H9 (cell line): ENCODE results near the gene UBE2L6. TPM values are rescaled to one million over a fixed set of nuclear protein-coding genes. Genes with fewer than 3 reads are reported as not detected.

Experiments used
- DNase-seq: peaks from one replicate; pipeline ENCODE4 v3.0.0-alpha.2; 2017
- H2AFZ ChIP-seq: one replicate; pipeline ENCODE4 v1.6.1; 2013; ENCODE audit warnings: mild to moderate bottlenecking, low read length, control low read depth, moderate library complexity
- H2AK5ac ChIP-seq: 2 replicates; pipeline ENCODE4 v1.6.1; 2013; ENCODE audit warnings: low read length, control low read depth, mixed read lengths; ENCODE audit not compliant: insufficient read length
- H2BK120ac ChIP-seq: one replicate; pipeline ENCODE4 v1.6.1; 2013; ENCODE audit warnings: low read depth, mild to moderate bottlenecking, low read length, control low read depth, inconsistent platforms; ENCODE audit not compliant: poor library complexity, severe bottlenecking
- H2BK12ac ChIP-seq: 2 replicates; pipeline ENCODE4 v1.6.1; 2013; ENCODE audit warnings: low read length, control low read depth, mixed read lengths, low read depth; ENCODE audit not compliant: insufficient read length
- H2BK15ac ChIP-seq: 2 replicates; pipeline ENCODE4 v1.6.1; 2013; ENCODE audit warnings: low read depth, low read length, control low read depth
- H2BK20ac ChIP-seq: one replicate; pipeline ENCODE4 v1.6.1; 2013; ENCODE audit warnings: low read depth, mild to moderate bottlenecking, low read length, control low read depth, inconsistent platforms; ENCODE audit not compliant: poor library complexity, severe bottlenecking
- H2BK5ac ChIP-seq: 2 replicates; pipeline ENCODE4 v1.6.1; 2013; ENCODE audit warnings: low read length, control low read depth, mixed read lengths; ENCODE audit not compliant: insufficient read length
- H3K14ac ChIP-seq: 2 replicates; pipeline ENCODE4 v1.6.1; 2013; ENCODE audit warnings: low read length, control low read depth; ENCODE audit not compliant: insufficient read depth
- H3K18ac ChIP-seq: 2 replicates; pipeline ENCODE4 v1.6.1; 2013; ENCODE audit warnings: low read depth, mild to moderate bottlenecking, mixed read lengths, low read length, control low read depth; ENCODE audit not compliant: insufficient read length
- H3K23ac ChIP-seq: 2 replicates; pipeline ENCODE4 v1.6.1; 2013; ENCODE audit warnings: low read length, control low read depth, mixed read lengths, low read depth; ENCODE audit not compliant: insufficient read length
- H3K23me2 ChIP-seq: 2 replicates; pipeline ENCODE4 v1.6.1; 2013; ENCODE audit warnings: low read depth, mild to moderate bottlenecking, mixed read lengths, low read length, control low read depth; ENCODE audit not compliant: insufficient read length, poor library complexity, severe bottlenecking
- H3K27ac ChIP-seq: 2 replicates; pipeline ENCODE4 v1.5.1; 2013; ENCODE audit warnings: low read length, control low read depth, mixed read lengths, low read depth; ENCODE audit not compliant: insufficient read length
- H3K27me3 ChIP-seq: 2 replicates; pipeline ENCODE4 v1.6.1; 2013; ENCODE audit warnings: low read length, control low read depth, inconsistent platforms; ENCODE audit not compliant: insufficient read depth
- H3K4ac ChIP-seq: 2 replicates; pipeline ENCODE4 v1.6.1; 2013; ENCODE audit warnings: low read depth, mild to moderate bottlenecking, control low read depth, inconsistent platforms, low read length, moderate library complexity
- H3K4me1 ChIP-seq: 2 replicates; pipeline ENCODE4 v1.6.1; 2013; ENCODE audit warnings: low read length, control low read depth, inconsistent platforms; ENCODE audit not compliant: insufficient read depth
- H3K4me2 ChIP-seq: 2 replicates; pipeline ENCODE4 v1.6.1; 2013; ENCODE audit warnings: low read length, control low read depth, mixed read lengths; ENCODE audit not compliant: insufficient read length, insufficient read depth
- H3K56ac ChIP-seq: 2 replicates; pipeline ENCODE4 v1.6.1; 2013; ENCODE audit warnings: low read depth, mild to moderate bottlenecking, mixed read lengths, low read length, control low read depth; ENCODE audit not compliant: insufficient read length
- H3K79me1 ChIP-seq: 2 replicates; pipeline ENCODE4 v1.6.1; 2013; ENCODE audit warnings: low read depth, mild to moderate bottlenecking, moderate library complexity, low read length, control low read depth, inconsistent platforms; ENCODE audit not compliant: insufficient read depth, poor library complexity, severe bottlenecking
- H3K79me2 ChIP-seq: 2 replicates; pipeline ENCODE4 v1.6.1; 2013; ENCODE audit warnings: low read length, control low read depth, inconsistent platforms; ENCODE audit not compliant: insufficient read depth
- H3K9ac ChIP-seq: 2 replicates; pipeline ENCODE4 v1.6.1; 2013; ENCODE audit warnings: low read length, control low read depth, mixed read lengths; ENCODE audit not compliant: insufficient read length; ENCODE audit errors: extremely low read depth
- H3K9me3 ChIP-seq: one replicate; pipeline ENCODE4 v1.6.1; 2013; ENCODE audit warnings: low read depth, low read length, inconsistent platforms; ENCODE audit not compliant: control insufficient read depth
- H3T11ph ChIP-seq: one replicate; pipeline ENCODE4 v1.6.1; 2013; ENCODE audit warnings: mild to moderate bottlenecking, low read length, control low read depth, inconsistent platforms
- H4K20me1 ChIP-seq: one replicate; pipeline ENCODE4 v1.6.1; 2013; ENCODE audit not compliant: control insufficient read depth, insufficient read length, insufficient read depth
- H4K5ac ChIP-seq: 2 replicates; pipeline ENCODE4 v1.6.1; 2013; ENCODE audit warnings: low read depth, mild to moderate bottlenecking, mixed read lengths, low read length, control low read depth; ENCODE audit not compliant: insufficient read length
- H4K8ac ChIP-seq: replicated peaks from 2 replicates; pipeline ENCODE4 v1.6.1; 2013; ENCODE audit warnings: low read length, control low read depth, mixed read lengths, low read depth; ENCODE audit not compliant: insufficient read length
- H4K91ac ChIP-seq: 2 replicates; pipeline ENCODE4 v1.6.1; 2013; ENCODE audit warnings: low read depth, mild to moderate bottlenecking, moderate library complexity, mixed read lengths, low read length, control low read depth; ENCODE audit not compliant: insufficient read length
- H3K27ac Mint-ChIP-seq, 3 experiments: 2 replicates in 2 of 3; 3 replicates in 1 of 3; pipeline ENCODE4 v1.8.0; 2020 to 2021; ENCODE audit warnings: mixed read lengths in 3 of 3, mild to moderate bottlenecking in 1 of 3, moderate library complexity in 1 of 3
- H3K27me3 Mint-ChIP-seq: 2 replicates; pipeline ENCODE4 v1.8.0; 2021; ENCODE audit warnings: low read depth, mild to moderate bottlenecking, moderate library complexity, mixed read lengths
- H3K36me3 Mint-ChIP-seq, 3 experiments: 2 replicates in 2 of 3; 3 replicates in 1 of 3; pipeline ENCODE4 v1.8.0; 2020 to 2021; ENCODE audit warnings: low read depth in 3 of 3, mixed read lengths in 3 of 3; ENCODE audit not compliant: insufficient read depth in 1 of 3
- H3K4me1 Mint-ChIP-seq, 2 experiments: 2 replicates each; pipeline ENCODE4 v1.8.0; 2020; ENCODE audit warnings: mixed read lengths in 2 of 2
- H3K4me3 Mint-ChIP-seq, 2 experiments: 2 replicates in 1 of 2; 3 replicates in 1 of 2; pipeline ENCODE4 v1.8.0; 2020 to 2021; ENCODE audit warnings: mild to moderate bottlenecking in 2 of 2, mixed read lengths in 2 of 2, moderate library complexity in 1 of 2
- H3K9me3 Mint-ChIP-seq, 2 experiments: 2 replicates in 1 of 2; 3 replicates in 1 of 2; pipeline ENCODE4 v1.8.0; 2020; ENCODE audit warnings: mild to moderate bottlenecking in 2 of 2, mixed read lengths in 2 of 2, moderate library complexity in 1 of 2
- WGBS: extraction: QIAGEN DNeasy Blood & Tissue Kit; methylation state at CpG from one replicate; pipeline ENCODE4 v1.1.7; 2013; ENCODE audit warnings: missing lambda C conversion rate, low lambda C conversion rate, mixed read lengths; ENCODE audit not compliant: insufficient read length; ENCODE audit errors: extremely low coverage; 5-methylcytosine and 5-hydroxymethylcytosine counted together
- total RNA-seq: library from RNA; stranded (reverse); gene quantifications from 2 replicates; pipeline ENCODE4 v1.2.1, GENCODE V29; 2021
- TF ChIP-seq, protein P1 (sequence below): fragments of 200-600 bp; sonication (generic); conservative IDR thresholded peaks from 3 replicates; pipeline ENCODE4 v1.8.0; 2021; ENCODE audit warnings: antibody characterized with exemption, mild to moderate bottlenecking

UBE2L6 gene
- total RNA-seq, 1 experiment from 2014 or later, result 38.9 TPM

DNA sequence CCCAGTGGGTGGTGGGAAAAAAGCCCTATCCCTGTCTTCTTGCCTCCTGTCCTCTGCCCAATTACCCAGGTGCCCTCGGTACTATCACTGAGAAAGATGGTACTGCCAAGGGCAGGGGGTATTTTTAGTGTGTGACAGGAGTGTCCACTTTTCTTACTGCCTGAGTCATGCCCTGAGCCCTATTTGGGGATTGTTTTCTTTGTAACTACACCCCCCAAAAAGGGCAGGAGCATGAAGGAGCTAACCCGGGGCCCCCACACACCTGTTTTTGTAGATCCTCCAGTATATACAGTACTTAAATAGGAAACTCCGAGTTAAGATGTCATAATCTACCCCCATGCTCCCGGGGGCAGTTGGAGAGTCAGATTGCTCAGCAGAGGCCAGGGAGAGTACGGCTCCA, 26.3 kb downstream of the UBE2L6 start:
- no peaks in the 10 kb centered on the region for H3K79me2 ChIP-seq
- H2BK20ac ChIP-seq, result no peak overlapping the region
- H2BK12ac ChIP-seq, result no peak overlapping the region
- Mint-ChIP-seq H3K27me3 (peaks cover 41% of the 10 kb centered on the region), H3K9me3 (no peaks in the 10 kb centered on the region), H3K4me1 (peaks cover 29 to 50% of the 10 kb centered on the region in 2 experiments), H3K27ac (no peak overlapping the region), H3K4me3 (no peak overlapping the region), H3K36me3 (peaks cover 0 to 3% (median 0%) of the 10 kb centered on the region in 3 experiments; a peak in 1 of 7 replicates)
- peaks cover 4% of the 10 kb centered on the region; the same call in 1 of the 2 replicates for H3K4me1 ChIP-seq
- no peak overlapping the region for H3K18ac ChIP-seq
- no CpG with 5 or more reads among the region's 5 CpGs for WGBS
- H3K4ac ChIP-seq, result no peak overlapping the region
- H3K27ac ChIP-seq, result no peak overlapping the region
- H3K23ac ChIP-seq, result no peak overlapping the region
- H3K27me3 ChIP-seq, result no peaks in the 10 kb centered on the region
- H2BK15ac ChIP-seq, result no peak overlapping the region
- no peaks in the 10 kb centered on the region for H3K79me1 ChIP-seq
- no peak overlapping the region for H2BK120ac ChIP-seq
- H3K9me3 ChIP-seq, result no peaks in the 10 kb centered on the region
- H2AFZ ChIP-seq, result no peak overlapping the region
- no peak overlapping the region for H3K9ac ChIP-seq
- no peak overlapping the region for H3T11ph ChIP-seq
- DNase-seq, result no peak
- no peak overlapping the region for H3K56ac ChIP-seq
- no peak overlapping the region for H3K14ac ChIP-seq
- H2AK5ac ChIP-seq, result no peak overlapping the region
- no peaks in the 10 kb centered on the region for H4K20me1 ChIP-seq
- H4K8ac ChIP-seq, result no peak overlapping the region
- H4K5ac ChIP-seq, result no peak overlapping the region
- TF ChIP-seq, protein P1, sequence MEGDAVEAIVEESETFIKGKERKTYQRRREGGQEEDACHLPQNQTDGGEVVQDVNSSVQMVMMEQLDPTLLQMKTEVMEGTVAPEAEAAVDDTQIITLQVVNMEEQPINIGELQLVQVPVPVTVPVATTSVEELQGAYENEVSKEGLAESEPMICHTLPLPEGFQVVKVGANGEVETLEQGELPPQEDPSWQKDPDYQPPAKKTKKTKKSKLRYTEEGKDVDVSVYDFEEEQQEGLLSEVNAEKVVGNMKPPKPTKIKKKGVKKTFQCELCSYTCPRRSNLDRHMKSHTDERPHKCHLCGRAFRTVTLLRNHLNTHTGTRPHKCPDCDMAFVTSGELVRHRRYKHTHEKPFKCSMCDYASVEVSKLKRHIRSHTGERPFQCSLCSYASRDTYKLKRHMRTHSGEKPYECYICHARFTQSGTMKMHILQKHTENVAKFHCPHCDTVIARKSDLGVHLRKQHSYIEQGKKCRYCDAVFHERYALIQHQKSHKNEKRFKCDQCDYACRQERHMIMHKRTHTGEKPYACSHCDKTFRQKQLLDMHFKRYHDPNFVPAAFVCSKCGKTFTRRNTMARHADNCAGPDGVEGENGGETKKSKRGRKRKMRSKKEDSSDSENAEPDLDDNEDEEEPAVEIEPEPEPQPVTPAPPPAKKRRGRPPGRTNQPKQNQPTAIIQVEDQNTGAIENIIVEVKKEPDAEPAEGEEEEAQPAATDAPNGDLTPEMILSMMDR, result no peak
- no peak overlapping the region for H4K91ac ChIP-seq
- no peak overlapping the region for H3K4me2 ChIP-seq
- no peak overlapping the region for H2BK5ac ChIP-seq
- no peaks in the 10 kb centered on the region for H3K23me2 ChIP-seq
